PC-9 (cell line): ENCODE data around the gene HNF1A. TPM values are rescaled to one million over a fixed set of nuclear protein-coding genes. Genes with fewer than 3 reads are reported as not detected.

ENCODE experiments used
- BruUV-seq: library from RNA; stranded (reverse); fragments of 400-500 nt; replicated peaks from 2 replicates; lab custom pipeline; 2021; lab: Mats Ljungman, UMichigan
- CTCF ChIA-PET: fragments of 300-600 bp; sonication (Branson Sonifier 250); formaldehyde crosslinking; loops from one replicate; lab custom pipeline; 2022; ENCODE audit warnings: antibody characterized with exemption; lab: Charles Lee
- POLR2A ChIA-PET: fragments of 300-600 bp; sonication (Branson Sonifier 250); formaldehyde crosslinking; loops from one replicate; lab custom pipeline; 2022; ENCODE audit warnings: antibody characterized with exemption; ENCODE audit not compliant: unreplicated experiment; lab: Charles Lee
- DNase-seq, 2 experiments: peaks; one replicate each; pipeline versions ENCODE4 v3.0.0 to v3.0.0-alpha.2; 2015 to 2022; ENCODE audit warnings: mixed read lengths in 1 of 2
- H2AFZ ChIP-seq: fragments of 200-600 bp; sonication (generic); 2 replicates; pipeline ENCODE4 v1.8.1; 2017; ENCODE audit warnings: antibody characterized with exemption
- H3F3A ChIP-seq: fragments of 200-600 bp; sonication (generic); 2 replicates; pipeline ENCODE4 v1.8.1; 2017; ENCODE audit warnings: antibody characterized with exemption, mild to moderate bottlenecking, low read depth; ENCODE audit not compliant: insufficient read depth
- H3K27ac ChIP-seq: fragments of 200-600 bp; sonication (generic); 2 replicates; pipeline ENCODE4 v1.6.1; 2016; ENCODE audit warnings: mixed run types
- H3K27me3 ChIP-seq: fragments of 200-600 bp; sonication (generic); 2 replicates; pipeline ENCODE4 v1.6.1; 2016; ENCODE audit warnings: low read depth, mixed run types; ENCODE audit not compliant: insufficient read depth
- H3K36me3 ChIP-seq: fragments of 200-600 bp; sonication (generic); 2 replicates; pipeline ENCODE4 v1.6.1; 2016; ENCODE audit warnings: low read depth, mixed run types
- H3K4me1 ChIP-seq: fragments of 200-600 bp; sonication (generic); replicated peaks from 2 replicates; pipeline ENCODE4 v1.6.1; 2016; ENCODE audit warnings: mixed run types; ENCODE audit not compliant: insufficient read depth
- H3K4me2 ChIP-seq: fragments of 200-600 bp; sonication (generic); 2 replicates; pipeline ENCODE4 v1.6.1; 2017; ENCODE audit warnings: mixed run types
- H3K4me3 ChIP-seq: fragments of 200-600 bp; sonication (generic); 2 replicates; pipeline ENCODE4 v1.6.1; 2016; ENCODE audit warnings: mixed run types
- H3K79me2 ChIP-seq: fragments of 200-600 bp; sonication (generic); 2 replicates; pipeline ENCODE4 v1.6.1; 2017; ENCODE audit warnings: low read depth, mixed run types
- H3K9me2 ChIP-seq: fragments of 200-600 bp; sonication (generic); 2 replicates; pipeline ENCODE4 v1.8.1; 2017; ENCODE audit warnings: mild to moderate bottlenecking; ENCODE audit not compliant: insufficient read depth
- H3K9me3 ChIP-seq: fragments of 200-600 bp; sonication (generic); 2 replicates; pipeline ENCODE4 v1.8.1; 2016; ENCODE audit warnings: low read depth; ENCODE audit not compliant: insufficient read depth
- H4K20me1 ChIP-seq: fragments of 200-600 bp; sonication (generic); 2 replicates; pipeline ENCODE4 v1.8.1; 2017; ENCODE audit not compliant: insufficient read depth
- EZH2 ChIP-seq: fragments of 200-600 bp; sonication (generic); IDR thresholded peaks from 2 replicates; pipeline ENCODE4 v1.8.0; 2017; ENCODE audit warnings: antibody characterized with exemption, low read depth
- intact Hi-C: fragments of 100-400 bp; cut with micrococcal nuclease; formaldehyde crosslinking; loops from one replicate; pipeline ENCODE4 v1.10.0; 2022; ENCODE audit not compliant: unreplicated experiment
- total RNA-seq: library from RNA; stranded (reverse); gene quantifications from 2 replicates; pipeline ENCODE4 v1.2.3, GENCODE V29; 2021
- TF ChIP-seq, protein P1 (sequence below): fragments of 200-600 bp; sonication (generic); conservative IDR thresholded peaks from 2 replicates; pipeline ENCODE4 v1.6.1; 2017; ENCODE audit warnings: mixed run types, antibody characterized with exemption, mild to moderate bottlenecking, moderate library complexity

HNF1A gene
- total RNA-seq, 1 experiment from 2014 or later, result not detected

DNA sequence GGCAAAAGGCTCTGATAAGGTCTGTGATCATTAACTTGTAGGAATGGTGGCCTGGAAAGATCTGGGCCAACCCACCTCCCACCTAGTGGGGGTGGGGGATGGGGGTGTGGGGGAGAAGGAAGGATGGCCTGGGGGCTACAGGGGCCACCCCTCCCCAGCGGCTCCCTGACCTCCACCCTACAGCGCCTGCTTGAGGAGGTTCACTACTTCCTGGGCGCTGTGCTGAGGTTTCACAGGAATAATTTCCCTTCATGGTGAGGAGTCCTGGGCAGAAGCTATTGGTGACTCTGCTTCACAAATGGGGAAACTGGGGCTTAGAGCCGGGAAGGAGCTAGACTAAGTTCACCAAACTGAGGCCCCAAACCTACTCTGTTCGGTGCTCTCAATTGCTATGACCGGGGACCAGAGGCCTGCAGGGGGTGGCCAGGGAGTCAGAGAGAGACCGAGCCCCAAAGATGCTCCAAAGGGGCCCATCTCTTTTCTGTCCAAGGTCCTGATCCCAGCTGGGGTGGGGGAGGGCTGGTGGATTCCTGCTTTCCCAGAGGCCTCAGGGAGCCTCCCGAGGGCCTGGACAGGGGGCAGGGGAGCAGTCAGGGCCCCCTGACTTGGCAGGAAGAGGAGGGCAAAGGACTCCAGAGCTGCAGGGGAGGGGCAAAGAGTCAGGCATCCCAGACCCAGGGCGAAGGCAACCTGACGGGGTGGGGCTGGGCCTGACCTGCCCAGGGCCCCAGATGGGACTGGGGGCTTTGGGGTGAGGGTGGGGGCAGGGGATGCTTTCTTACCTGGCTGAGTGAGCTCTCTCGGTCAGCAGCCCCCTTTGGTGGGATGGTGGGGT, 1.7 kb downstream of the HNF1A start:
- Histone ChIP-seq H3K4me2 (no peak overlapping the region), H3K9me3 (no peaks in the 10 kb centered on the region), H3K4me1 (no peaks in the 10 kb centered on the region), H3F3A (no peaks in the 10 kb centered on the region), H4K20me1 (no peaks in the 10 kb centered on the region), H3K79me2 (no peaks in the 10 kb centered on the region), H3K36me3 (no peaks in the 10 kb centered on the region), H3K27me3 (no peaks in the 10 kb centered on the region), H2AFZ (no peak overlapping the region), H3K9me2 (no peaks in the 10 kb centered on the region), H3K4me3 (no peak overlapping the region), H3K27ac (no peak overlapping the region)
- intact Hi-C loops, result no loop called here
- POLR2A ChIA-PET, result no interaction called here
- TF ChIP-seq, protein P1, sequence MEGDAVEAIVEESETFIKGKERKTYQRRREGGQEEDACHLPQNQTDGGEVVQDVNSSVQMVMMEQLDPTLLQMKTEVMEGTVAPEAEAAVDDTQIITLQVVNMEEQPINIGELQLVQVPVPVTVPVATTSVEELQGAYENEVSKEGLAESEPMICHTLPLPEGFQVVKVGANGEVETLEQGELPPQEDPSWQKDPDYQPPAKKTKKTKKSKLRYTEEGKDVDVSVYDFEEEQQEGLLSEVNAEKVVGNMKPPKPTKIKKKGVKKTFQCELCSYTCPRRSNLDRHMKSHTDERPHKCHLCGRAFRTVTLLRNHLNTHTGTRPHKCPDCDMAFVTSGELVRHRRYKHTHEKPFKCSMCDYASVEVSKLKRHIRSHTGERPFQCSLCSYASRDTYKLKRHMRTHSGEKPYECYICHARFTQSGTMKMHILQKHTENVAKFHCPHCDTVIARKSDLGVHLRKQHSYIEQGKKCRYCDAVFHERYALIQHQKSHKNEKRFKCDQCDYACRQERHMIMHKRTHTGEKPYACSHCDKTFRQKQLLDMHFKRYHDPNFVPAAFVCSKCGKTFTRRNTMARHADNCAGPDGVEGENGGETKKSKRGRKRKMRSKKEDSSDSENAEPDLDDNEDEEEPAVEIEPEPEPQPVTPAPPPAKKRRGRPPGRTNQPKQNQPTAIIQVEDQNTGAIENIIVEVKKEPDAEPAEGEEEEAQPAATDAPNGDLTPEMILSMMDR, result no peak
- no peak for TF ChIP-seq EZH2
- DNase-seq, result no peak
- CTCF ChIA-PET, result no interaction called here
- BruUV-seq, result no TSS peak

DNA sequence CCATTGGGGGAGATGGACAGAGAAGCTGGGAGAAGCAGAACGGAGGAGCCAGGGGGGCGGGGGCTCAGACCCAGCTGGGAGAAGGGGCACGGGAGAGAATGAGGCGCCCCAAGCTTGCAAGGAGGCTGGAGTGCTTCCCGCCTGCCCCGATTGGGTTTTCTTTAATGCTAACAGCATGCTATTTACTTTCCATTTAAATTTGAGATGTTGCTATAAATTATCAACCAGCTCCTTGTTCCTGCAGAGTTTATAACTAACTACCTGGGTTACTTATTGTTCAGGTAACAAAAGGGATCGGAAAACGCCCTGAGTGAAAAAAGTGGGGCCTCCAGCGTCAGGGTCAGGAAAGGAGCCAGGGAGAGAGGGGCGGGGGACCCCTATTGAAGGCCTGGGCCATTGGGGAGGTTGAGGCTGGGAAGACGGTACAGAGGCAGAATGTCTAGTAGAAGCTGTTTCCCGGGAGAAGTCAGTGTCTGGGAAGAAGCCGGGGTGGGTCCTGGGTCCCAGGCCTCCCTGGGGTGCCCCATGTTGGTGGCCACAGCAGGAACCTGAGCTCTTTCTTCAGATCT, 2.5 kb downstream of the HNF1A start:
- Histone ChIP-seq H3K4me2 (no peak overlapping the region), H3K79me2 (no peaks in the 10 kb centered on the region)

DNA sequence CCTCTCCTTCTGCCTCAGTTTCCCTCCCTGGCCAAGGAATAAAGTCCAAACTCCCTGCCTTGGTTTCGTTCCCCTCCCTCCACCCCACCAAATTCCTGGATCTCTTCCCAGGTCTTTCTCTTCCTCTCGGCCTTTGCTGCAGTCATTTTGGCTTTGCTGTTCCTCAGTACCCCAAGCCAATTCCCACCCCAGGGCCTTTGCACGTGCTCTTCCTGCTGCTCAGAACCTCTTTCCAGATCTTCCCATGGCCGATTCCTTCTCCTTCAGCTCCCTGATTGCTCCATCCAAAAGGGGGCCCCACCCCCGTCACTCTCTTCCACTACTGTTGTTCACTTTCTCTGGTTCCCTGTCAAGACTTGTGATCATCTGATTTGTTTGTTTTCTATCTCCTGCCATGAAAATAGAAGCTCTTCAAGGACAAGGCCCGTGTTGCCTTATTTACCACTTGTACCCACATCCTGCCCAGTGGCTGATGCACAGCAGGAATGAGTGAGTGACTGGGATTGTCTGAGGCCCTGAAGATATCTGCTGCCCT, 3.1 kb downstream of the HNF1A start:
- POLR2A ChIA-PET, result no interaction called here
- TF ChIP-seq, protein P1, result no peak
- no peak for TF ChIP-seq EZH2
- Histone ChIP-seq H3K9me3 (no peaks in the 10 kb centered on the region), H4K20me1 (no peaks in the 10 kb centered on the region), H3K9me2 (no peaks in the 10 kb centered on the region), H3K36me3 (no peaks in the 10 kb centered on the region), H3K79me2 (no peaks in the 10 kb centered on the region), H3K27ac (no peak overlapping the region), H2AFZ (no peak overlapping the region), H3K4me1 (no peaks in the 10 kb centered on the region), H3F3A (no peaks in the 10 kb centered on the region), H3K27me3 (no peaks in the 10 kb centered on the region), H3K4me3 (no peak overlapping the region), H3K4me2 (no peak overlapping the region)
- no TSS peak for BruUV-seq
- DNase-seq, result no peak
- intact Hi-C loops, result no loop called here
- CTCF ChIA-PET, result no interaction called here

More for the DNA sequence above, 2.5 kb downstream of the HNF1A start:
- TF ChIP-seq, protein P1, result no peak
- TF ChIP-seq EZH2, result no peak
- ChIA-PET POLR2A (no interaction called here), CTCF (no interaction called here)
- no peak for DNase-seq
- H3K9me2 ChIP-seq, result no peaks in the 10 kb centered on the region
- H4K20me1 ChIP-seq, result no peaks in the 10 kb centered on the region
- intact Hi-C loops, result no loop called here
- BruUV-seq, result no TSS peak
- no peaks in the 10 kb centered on the region for H3F3A ChIP-seq
- no peaks in the 10 kb centered on the region for H3K4me1 ChIP-seq
- no peaks in the 10 kb centered on the region for H3K36me3 ChIP-seq
- no peak overlapping the region for H2AFZ ChIP-seq
- H3K27ac ChIP-seq, result no peak overlapping the region
- H3K4me3 ChIP-seq, result no peak overlapping the region
- no peaks in the 10 kb centered on the region for H3K9me3 ChIP-seq
- H3K27me3 ChIP-seq, result no peaks in the 10 kb centered on the region
